ENCODE data around the gene RPLP2.
A peak's percentile ranks its signal among the peaks of the same experiment; 100 is the strongest.

RPLP2 gene

DNA sequence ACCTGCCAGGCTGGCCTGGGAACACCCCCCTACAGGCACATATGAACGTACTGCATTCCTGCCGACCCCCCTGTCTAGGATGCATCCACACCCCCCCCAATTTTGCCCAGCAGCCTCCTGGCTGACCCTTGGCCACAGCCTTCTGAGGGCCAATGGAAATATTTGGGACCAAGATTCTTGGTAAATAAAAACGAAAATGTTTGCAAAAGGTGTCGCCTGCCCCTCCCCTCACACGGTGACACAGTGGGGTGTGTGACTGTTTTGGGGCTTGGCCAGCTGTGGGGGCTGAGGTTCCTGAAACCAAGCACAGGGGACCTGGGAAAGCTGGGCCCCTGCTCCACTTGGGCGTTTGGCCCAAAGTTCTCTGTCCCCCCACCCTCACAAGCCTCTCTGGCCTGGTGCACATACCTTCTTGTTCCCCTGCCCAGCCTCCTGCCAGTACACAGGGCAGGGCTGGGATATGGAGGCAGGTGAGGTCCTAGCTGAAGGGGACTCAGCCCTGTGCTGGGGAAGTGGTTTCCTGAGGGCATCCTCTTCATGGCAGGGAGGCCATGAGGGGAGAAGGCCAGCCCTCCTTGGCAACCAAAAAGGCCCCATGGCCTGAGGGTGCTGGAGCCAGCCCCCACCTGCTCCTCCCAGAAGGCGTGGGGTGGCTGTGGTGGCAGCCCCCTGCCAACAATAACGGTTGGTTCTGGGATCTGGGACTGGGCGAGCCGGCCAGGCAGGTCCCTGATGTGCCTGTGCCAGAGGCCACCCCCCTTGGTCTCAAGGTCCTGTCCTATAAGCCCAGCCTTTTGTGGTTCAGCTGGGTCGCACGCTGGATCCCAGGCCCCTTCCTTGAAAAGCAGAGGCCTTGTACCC, 15.8 kb downstream of the RPLP2 start:
- no peak for DNase-seq

DNA sequence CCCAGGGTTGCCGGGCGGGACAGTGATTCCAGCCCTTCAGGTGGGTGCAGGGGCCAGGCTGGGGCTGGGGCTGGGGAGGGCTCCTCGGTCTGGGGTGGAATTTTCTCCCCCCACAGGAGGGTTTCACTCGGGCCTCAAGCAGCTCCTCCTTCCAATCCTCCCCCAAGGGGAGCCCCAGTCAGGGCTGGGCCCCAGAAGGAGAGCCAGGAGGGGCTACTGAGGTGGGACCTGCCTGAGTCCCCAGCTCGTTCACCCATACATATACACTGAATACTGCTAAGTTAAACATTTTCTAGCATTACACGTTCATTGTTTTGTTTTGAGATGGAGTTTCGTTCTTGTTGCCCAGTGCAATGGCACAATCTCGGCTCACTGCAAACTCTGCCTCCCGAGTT, 16.5 kb downstream of the RPLP2 start:
- DNase-seq: no peak

DNA sequence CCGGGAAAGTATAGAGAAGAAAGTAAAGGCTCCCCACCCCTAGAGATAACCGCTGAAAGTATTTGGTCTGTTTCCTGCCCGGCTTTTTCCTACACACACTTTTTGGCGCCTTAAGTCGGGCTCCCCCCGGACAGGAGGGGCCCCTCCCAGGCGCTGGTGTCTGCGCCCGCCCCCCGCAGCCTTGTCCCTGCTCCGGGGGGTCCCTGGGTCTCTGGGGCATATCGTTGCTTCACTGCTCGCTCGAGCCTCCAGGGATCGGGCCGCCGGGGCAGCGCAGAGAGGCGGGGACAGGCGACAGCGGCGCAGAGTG, 17.0 kb downstream of the RPLP2 start:
- no peak for DNase-seq

DNA sequence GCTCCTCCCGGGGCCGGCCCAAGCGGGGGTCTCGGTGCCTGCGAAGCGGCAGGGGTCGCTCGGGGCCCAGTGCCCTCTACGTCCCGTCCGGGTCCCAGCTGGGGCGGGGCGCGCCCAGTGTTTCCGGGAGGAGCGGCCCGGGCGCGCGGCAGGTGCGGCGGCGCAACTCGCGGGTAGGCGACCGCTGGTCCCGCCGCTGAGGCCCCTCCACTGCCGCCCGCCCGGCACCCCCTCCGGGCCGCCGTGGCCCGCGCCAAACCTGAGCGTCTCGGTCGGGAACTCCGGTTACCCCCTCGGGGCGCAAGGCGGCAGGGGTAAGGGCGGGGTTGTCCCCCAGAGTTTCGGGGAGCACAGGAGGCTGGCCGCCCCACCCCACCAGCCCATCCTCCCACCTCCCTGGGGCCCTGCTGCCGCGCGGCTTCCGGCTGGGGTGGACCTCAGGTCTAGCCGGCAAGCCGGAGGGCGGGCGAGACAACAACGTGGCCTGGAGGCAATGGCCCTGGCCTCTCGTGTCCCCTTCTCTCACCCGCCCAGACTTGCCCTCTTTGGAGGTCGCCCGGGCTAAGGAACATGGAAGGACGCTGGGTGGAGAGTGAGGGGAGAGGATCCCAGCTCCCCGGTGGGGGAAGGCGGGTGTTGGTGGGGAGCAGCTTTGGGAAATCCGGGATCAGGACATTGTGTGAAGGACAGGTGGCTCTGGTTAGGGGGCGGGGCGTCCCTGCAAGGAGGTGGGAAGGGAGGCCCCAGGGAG, 17.6 kb downstream of the RPLP2 start:
- no peak for DNase-seq

DNA sequence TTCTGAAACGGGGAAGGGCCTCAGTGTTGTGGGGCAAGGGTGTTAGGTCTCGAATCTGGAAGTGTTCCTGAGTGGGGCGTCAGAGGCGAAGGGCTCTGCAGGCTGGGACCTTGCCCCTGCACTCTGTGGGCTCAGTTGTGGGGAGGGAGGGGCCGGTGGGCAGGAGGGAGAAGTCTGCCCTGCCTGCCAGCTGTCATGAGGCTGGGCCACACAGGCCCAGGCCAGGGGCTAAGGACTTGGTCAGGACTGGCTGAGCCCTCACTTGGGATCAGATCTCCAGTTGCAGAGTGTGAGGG, 18.1 kb downstream of the RPLP2 start, which contains the start of gene CRACR2B:
Gene CRACR2B, plus strand, starts transcription at position 23 of the 296 bp plus-strand sequence. CDS start 689 bp downstream, outside the sequence.
- no peak for DNase-seq

DNA sequence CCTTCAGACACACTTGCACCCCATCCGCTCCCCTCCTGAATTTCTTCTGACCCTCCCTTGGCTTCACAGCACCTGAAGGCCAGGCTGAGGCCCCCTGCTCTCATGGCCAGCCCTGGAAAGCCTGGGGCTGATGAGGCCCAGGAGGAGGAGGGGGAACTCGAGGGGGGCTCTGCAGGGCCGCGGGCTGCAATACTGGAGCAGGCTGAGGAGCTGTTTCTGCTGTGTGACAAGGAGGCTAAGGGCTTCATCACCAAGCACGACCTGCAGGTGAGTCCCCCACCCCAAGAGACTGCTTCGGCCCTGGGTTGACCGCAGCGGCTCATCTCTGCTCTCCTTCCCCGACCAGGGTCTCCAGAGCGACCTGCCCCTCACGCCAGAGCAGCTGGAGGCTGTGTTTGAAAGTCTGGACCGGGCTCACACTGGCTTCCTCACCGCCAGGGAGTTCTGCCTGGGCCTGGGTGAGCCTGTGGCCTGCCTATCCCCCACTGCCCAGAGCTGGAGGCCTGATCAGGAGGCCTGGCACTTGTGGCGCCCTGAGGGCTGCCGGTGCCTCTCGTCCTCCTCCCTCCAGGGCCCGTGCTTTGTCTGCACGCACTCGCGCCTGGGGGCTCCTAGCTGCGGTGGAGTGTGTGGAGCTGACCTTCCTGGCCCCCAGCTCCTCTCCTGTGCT, 18.9 kb downstream of the RPLP2 start:
- no peak for DNase-seq

DNA sequence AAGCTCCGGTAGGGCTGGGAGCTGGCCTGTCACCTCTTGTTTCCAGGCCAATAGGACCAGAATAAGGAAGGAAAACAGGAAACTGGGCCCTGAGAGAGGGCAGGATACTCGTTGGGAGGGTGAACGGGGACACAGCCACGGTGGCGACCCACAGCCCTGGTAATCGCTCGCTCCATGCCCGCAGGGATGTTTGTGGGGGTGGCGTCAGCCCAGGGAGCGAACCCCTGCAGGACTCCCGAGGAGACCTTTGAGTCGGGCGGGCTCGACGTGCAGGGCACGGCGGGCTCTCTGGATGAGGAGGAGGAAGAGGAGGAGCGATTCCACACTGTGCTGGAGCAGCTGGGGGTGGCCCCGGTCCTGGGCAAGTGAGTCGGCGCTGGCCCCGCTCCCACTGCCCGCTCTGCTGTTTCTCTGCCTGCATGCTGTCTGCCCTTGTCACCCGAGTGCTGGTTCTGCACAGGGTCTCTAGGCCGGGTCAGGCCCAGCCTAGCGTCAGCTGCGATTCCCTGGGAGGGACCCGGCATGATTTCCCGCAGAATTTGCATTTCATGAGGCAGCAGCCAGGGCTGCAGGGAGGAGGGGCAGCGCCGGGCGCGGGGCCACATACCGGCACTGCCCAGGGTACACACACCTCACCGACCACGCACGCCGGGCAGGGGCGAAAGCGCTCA, 19.5 kb downstream of the RPLP2 start:
- no peak for DNase-seq

DNA sequence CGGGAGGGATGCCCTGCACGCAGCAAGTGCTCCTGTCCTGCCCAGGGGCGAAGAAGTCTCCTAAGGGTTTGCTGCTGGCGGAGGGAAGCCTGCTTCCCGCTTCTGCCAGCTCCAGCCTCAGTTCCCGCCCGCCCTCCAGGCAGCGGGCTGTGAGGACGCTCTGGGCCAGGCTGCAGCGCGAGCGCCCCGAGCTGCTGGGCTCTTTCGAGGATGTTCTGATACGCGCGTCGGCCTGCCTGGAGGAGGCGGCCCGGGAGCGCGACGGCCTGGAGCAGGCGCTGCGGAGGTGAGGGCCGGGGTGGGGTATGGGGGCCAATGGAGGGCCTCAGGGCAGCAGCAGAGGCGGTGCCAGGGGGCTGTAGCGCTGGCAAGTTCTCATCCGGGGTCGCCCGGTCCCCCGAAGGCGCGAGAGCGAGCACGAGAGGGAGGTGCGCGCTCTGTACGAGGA, 20.1 kb downstream of the RPLP2 start:
- DNase-seq: no peak

DNA sequence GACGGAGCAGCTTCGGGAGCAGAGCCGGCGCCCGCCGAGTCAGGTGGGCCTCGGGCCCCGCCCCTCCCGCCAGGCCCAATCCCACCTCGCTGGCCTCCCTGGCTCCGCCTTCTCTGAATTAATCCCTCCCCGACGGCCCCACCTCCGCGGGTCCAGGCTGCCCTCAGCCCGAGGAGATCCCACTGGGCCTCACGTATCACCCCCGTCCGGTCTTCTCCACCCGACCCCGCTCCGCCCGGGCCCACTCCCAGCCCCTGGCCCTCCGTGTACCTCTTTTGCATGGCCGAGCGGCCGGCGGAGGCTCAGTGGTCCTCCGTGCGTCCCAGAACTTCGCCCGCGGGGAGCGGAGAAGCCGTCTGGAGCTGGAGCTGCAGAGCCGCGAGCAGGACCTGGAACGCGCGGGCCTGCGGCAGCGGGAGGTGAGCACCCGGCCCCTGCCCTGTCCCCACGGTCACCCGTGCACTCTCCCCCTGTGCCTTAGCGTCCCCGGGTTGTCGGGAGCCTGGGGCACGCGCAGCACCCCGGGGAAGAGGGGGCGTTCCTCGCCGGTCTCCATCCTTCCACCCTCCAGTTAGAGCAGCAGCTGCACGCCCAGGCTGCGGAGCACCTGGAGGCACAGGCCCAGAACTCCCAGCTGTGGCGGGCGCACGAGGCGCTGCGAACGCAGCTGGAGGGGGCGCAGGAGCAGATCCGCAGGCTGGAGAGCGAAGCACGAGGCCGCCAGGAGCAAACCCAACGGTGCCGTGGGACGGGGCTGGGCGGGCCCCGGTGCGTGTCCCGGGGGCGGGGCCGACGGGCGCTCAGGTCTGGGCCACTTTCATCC, 20.7 kb downstream of the RPLP2 start:
- peak; percentile 66 to 68 for DNase-seq

DNA sequence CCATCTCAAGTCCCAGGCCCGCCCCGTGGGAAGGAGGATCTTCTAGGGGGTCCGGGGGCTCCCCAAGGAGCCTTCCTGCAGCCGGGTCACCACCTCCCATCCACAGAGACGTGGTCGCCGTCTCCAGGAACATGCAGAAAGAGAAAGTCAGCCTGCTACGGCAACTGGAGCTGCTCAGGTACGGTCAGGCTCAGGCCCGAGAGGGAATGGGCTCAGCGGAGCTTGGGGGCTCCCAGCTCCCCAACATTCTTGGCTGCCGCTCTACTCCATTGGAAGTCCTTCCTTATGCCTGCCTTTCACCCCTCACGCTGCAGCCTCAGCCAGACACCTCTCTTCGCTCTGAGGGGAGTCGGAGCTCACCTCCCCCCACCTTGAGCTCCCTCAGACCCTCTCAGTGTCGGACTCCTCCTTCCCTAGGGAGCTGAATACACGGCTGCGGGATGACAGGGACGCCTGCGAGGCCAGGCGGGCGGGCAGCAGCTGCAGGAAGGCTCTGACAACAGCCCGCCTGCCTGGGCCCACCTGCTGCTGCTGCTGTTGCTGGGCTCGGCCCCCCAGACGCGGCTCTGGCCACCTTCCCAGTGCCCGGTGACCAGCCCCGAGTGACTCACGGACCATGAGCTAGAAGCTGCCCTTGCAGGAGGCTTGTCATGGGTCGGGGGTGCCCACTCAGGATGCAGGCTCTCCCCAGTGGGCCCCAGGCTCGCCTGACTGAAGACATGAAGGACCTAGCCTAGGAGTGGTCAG, 21.5 kb downstream of the RPLP2 start:
- no peak for DNase-seq

DNA sequence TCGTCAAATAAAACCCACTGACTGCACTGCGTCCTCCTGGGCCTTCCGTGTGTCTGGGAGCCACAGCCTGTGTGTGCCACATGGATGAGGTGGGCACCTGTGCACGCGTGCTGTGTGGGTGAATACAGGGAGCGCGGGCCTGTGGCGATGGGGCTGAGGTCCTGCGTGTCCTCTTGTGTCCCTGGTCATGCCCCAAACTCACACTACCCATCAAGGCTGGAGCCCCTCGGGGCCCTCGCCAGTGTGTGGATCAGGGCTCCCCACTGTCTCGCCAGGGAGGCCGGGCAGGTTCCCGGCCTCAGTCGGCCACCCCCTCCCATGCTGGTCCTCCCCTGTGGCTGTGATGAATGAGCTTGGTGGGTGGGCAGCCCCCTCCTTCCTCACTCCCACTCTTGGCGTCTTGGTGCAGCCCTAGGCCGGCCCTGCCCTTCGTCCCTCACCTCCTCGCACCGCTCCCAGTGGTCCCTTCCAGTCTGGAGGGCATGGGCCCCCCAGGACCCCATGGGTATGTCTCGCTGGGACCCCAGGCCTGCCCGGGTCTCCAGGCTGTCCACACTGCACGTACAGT, 22.3 kb downstream of the RPLP2 start:
- no peak for DNase-seq

DNA sequence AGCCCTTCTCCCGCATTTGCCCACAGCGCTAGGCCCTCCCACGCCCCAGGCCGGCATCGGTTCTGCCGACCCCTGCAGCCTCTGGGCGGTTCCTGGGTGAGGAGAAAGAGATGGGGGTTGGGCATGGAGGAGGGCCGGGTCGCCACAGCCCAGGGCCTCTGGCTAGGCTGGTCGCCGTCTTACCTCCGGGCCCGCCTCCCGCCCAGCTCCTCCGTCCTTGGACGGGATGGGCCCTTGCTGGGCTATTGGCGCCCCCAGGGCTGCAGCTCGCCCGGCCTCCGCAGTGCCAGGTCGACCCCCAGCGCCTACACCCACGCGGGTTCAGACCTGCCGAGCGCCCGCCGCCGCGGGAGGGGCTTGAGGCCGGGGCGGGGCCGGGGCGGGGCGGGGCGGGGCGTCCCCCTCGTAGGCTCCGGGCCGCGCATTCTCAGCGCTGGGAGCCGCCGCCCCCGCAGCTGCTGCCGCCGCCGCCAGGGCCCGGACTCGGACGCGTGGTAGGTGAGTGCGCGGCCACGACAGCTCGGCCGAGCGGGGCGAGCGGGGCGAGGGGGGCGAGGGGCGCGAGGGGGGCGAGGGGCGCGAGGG, 22.9 kb downstream of the RPLP2 start, which contains the start of gene CD151:
Gene CD151, plus strand, starts transcription at position 424 of the 585 bp plus-strand sequence. CDS start 3,118 bp downstream, outside the sequence.
- peak; percentile 40 to 46 for DNase-seq

DNA sequence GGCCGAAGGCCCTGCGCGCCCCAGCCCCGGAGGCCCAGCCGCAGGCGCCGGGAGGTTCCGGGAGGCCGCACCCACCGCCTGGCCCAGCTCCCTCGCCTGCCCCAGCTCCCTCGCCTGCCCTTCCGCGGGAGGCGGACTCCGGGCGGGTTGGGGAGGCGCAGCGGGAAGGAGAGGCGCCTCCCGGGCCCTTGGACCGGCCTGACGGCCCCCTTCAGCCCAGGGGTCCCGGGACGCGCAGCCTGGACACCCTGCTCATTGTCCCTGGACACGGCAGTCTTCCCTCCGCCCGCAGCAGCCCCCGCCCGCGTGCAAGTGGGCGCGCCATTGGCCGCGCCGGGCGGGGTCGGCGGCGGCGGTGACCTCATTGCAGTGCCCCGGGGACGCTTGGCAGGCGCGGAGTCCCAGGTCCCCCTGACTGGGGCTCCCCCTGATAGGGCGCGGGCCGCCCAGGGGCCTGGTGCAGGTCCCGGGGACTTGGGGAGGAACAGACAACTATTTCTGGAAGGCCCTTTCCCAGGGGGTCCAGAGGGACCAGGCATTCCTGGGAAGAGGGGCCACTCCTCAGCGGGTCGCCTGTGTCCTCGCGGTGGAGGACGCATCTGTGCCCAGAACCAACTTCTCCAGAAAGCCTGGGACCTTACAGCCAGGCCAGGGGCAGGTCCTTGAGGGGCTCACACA, 23.5 kb downstream of the RPLP2 start:
- DNase-seq: peak; percentile 36 to 40

DNA sequence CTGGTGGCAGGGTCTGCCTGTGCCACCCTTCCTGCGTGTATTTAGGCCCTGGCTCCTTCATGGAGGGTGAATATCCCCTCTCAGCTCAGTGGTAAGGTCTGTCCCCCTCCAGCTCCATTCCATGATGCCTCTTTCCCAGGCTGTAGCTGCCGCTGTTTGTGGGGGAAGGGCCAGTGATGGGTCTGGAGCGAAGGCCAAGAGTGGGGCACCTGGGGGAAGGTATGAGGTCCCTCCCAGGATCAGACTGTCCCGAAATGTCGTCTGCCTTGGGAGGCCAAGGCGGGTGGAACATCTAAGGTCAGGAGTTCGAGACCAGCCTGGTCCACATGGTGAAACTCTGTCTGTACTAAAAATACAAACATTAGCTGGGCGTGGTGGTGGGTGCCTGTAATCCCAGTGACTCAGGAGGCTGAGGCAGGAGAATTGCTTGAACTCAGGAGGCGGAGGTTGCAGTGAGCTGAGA, 24.1 kb downstream of the RPLP2 start:
- DNase-seq: no peak

DNA sequence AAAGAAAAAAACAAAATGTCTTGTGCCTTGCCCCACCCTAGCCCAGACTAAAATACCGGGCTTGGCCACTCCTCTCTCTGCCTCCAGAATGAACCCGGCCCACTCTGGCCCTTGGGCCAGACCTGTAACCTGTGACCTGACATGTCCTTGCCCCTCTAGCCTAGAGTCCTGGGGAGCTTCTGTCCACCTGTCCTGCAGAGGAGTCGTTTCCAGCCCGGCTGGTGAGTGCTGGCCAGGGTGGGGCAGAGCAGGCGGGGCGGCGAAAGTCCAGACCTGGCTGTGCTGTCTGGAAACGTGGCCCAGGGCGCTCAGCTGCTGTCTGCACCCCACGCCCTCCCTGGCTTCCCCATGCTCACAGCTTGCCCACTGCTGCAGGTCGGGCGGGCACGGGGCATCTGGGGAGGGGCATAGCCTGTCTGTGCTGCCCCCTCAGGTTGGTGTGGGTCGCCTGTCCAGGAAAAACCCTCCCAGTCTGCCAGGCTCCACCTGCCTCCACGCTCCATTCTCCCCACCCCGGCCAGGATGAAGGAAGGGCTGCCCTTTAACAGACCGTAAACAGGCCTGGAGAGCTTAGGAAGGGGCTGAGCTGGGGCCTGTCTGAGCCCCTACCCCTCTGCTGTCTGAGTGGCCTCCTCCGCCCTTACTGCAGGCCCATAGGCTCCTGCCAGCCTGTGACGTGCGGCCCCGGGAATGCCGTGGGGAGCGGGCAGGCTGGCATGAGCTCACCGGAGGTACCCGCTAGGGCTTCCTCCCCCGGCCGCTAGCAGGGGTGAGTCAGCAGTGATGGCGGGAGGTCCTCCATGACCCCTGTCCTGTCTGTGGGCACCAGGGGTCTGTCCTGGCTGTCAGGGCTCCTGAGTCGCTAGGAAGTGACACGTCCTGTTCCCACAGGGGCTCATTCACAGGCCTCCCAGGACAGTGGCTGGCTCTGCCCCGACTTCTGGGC, 24.9 kb downstream of the RPLP2 start:
- DNase-seq: peak in 1 of 2 donors; percentile 55

DNA sequence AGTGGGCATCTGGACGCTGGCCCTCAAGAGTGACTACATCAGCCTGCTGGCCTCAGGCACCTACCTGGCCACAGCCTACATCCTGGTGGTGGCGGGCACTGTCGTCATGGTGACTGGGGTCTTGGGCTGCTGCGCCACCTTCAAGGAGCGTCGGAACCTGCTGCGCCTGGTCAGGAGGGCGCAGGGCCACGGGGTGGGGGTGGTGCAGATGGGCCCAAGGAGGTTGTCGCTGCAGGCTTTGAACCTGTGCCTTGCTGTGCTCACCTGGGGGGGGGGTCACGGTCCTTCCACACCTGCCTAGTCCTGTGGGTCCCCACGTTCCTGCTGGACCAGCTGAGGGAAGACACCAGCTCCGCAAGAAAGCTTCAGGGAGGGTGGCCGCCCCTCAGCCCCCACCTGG, 26.5 kb downstream of the RPLP2 start:
- no peak for DNase-seq

DNA sequence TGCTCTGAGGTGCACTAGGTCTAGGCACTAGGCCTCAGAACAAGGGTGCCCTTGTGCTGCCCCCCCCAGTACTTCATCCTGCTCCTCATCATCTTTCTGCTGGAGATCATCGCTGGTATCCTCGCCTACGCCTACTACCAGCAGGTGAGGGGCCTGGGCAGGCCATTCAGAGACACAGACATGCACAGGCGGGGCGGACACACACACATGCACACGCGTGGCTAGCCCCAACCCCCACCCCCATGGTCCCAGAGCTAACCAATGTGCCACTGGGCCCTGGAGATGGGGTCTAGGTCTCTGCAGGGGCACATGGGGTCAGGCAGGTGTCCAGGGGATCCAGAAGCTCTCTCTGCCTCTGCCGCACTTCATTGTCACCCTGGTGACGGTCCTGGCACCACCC, 26.9 kb downstream of the RPLP2 start:
- no peak for DNase-seq

DNA sequence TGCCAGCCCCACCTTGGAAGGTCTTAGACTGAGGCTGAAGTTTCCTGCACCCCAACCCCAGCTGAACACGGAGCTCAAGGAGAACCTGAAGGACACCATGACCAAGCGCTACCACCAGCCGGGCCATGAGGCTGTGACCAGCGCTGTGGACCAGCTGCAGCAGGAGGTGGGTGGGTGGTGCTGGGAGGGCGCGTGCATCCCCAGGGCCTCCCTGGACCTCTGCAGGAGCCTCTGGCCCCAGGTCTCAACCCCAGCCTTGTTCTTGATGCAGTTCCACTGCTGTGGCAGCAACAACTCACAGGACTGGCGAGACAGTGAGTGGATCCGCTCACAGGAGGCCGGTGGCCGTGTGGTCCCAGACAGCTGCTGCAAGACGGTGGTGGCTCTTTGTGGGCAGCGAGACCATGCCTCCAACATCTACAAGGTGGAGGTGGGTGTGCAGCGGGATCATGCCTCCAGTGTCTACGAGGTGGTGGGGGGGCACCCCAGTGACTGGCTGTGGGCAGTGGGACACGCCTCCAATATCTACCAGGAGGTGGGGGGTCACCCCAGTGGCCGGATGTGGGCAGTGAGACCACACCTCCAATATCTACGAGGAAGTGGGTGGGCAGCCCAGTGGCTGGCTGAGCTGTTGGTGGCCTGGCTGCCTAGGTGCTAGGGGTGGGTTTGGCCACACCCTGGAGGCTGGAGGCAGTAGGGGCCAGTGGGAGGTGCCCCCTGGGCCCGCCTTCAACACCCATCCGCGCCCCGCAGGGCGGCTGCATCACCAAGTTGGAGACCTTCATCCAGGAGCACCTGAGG, 27.6 kb downstream of the RPLP2 start:
- no peak for DNase-seq
